ENCODE results near the gene CBARP.

GRCh38 chr19:1221904-1222255 lies 15.9 kb downstream of the CBARP start:
- no peak for TF ChIP-seq CTCF (IDR thresholded peaks at IDR 0.05)
- no peak for TF ChIP-seq ZFX (IDR thresholded peaks at IDR 0.05; ENCODE audit: borderline replicate concordance)
